ENCODE data around the gene ATXN1.

ATXN1 gene

GRCh38 chr6:16758163-16758975 lies 2.9 kb downstream of the ATXN1 start:
- H3K79me2 ChIP-seq (ENCODE audit: insufficient read depth, low read length), result no peaks in the 10 kb centered on the region
- H3K27me3 ChIP-seq (ENCODE audit: low read length), result no peaks in the 10 kb centered on the region
- H3F3A ChIP-seq (ENCODE audit: insufficient read depth), result 0 out of 2 replicates have a peak, but pooled peaks cover 8% of the 10 kb centered on the region
- H3K36me3 ChIP-seq (ENCODE audit: low read length), result no peaks in the 10 kb centered on the region
- TF ChIP-seq EZH2phosphoT487 (conservative IDR thresholded peaks at IDR 0.05; ENCODE audit: low read length), result no peak
- TF ChIP-seq CTCF (IDR thresholded peaks at IDR 0.05; ENCODE audit: insufficient read depth, low read length, poor library complexity, severe bottlenecking), result no peak
- no peak overlapping the region for H3K27ac ChIP-seq (ENCODE audit: low read depth, low read length)
- no peak overlapping the region for H2AFZ ChIP-seq (ENCODE audit: low read depth, low read length, severe bottlenecking)
- no peaks in the 10 kb centered on the region for H4K20me1 ChIP-seq (ENCODE audit: low read depth, low read length)
- no peak overlapping the region for H3K4me3 ChIP-seq (ENCODE audit: insufficient read depth, low read length, poor library complexity, severe bottlenecking)
- H3K9ac ChIP-seq (ENCODE audit: low read length), result no peak overlapping the region
- H3K9me3 ChIP-seq (ENCODE audit: insufficient read depth, low read length), result no peaks in the 10 kb centered on the region
- H3K4me2 ChIP-seq (ENCODE audit: low read depth, low read length, poor library complexity, severe bottlenecking), result no peak overlapping the region
- no peaks in the 10 kb centered on the region for H3K9me2 ChIP-seq (replicated peaks; ENCODE audit: insufficient read depth, low read length)

GRCh38 chr6:16757332-16757731 lies 3.9 kb downstream of the ATXN1 start:
- H3K36me3 ChIP-seq (ENCODE audit: low read length), result no peaks in the 10 kb centered on the region
- H3K4me2 ChIP-seq (ENCODE audit: low read depth, low read length, poor library complexity, severe bottlenecking), result no peak overlapping the region
- no peak overlapping the region for H3K27ac ChIP-seq (ENCODE audit: low read depth, low read length)
- no peak overlapping the region for H3K9ac ChIP-seq (ENCODE audit: low read length)
- no peaks in the 10 kb centered on the region for H4K20me1 ChIP-seq (ENCODE audit: low read depth, low read length)
- H3K4me3 ChIP-seq (ENCODE audit: insufficient read depth, low read length, poor library complexity, severe bottlenecking), result no peak overlapping the region
- no peaks in the 10 kb centered on the region for H3K9me2 ChIP-seq (replicated peaks; ENCODE audit: insufficient read depth, low read length)
- H3K9me3 ChIP-seq (ENCODE audit: insufficient read depth, low read length), result no peaks in the 10 kb centered on the region
- H2AFZ ChIP-seq (ENCODE audit: low read depth, low read length, severe bottlenecking), result no peak overlapping the region
- TF ChIP-seq CTCF (IDR thresholded peaks at IDR 0.05; ENCODE audit: insufficient read depth, low read length, poor library complexity, severe bottlenecking), result no peak
- TF ChIP-seq EZH2phosphoT487 (conservative IDR thresholded peaks at IDR 0.05; ENCODE audit: low read length), result no peak
- no peaks in the 10 kb centered on the region for H3K27me3 ChIP-seq (ENCODE audit: low read length)
- H3F3A ChIP-seq (ENCODE audit: insufficient read depth), result 0 out of 2 replicates have a peak, but pooled peaks cover 2% of the 10 kb centered on the region
- no peaks in the 10 kb centered on the region for H3K79me2 ChIP-seq (ENCODE audit: insufficient read depth, low read length)

- Histone ChIP-seq H3K27me3 (ENCODE audit: low read length) (no peaks in the 10 kb centered on the region), H3K27ac (ENCODE audit: low read depth, low read length) (no peak overlapping the region), H3K4me3 (ENCODE audit: insufficient read depth, low read length, poor library complexity, severe bottlenecking) (no peak overlapping the region), H4K20me1 (ENCODE audit: low read depth, low read length) (no peaks in the 10 kb centered on the region), H3K36me3 (ENCODE audit: low read length) (no peaks in the 10 kb centered on the region), H2AFZ (ENCODE audit: low read depth, low read length, severe bottlenecking) (no peak overlapping the region), H3K9me3 (ENCODE audit: insufficient read depth, low read length) (no peaks in the 10 kb centered on the region), H3K4me2 (ENCODE audit: low read depth, low read length, poor library complexity, severe bottlenecking) (no peak overlapping the region), H3F3A (ENCODE audit: insufficient read depth) (no peaks in the 10 kb centered on the region), H3K9ac (ENCODE audit: low read length) (no peak overlapping the region), H3K79me2 (ENCODE audit: insufficient read depth, low read length) (no peaks in the 10 kb centered on the region), H3K9me2 (replicated peaks; ENCODE audit: insufficient read depth, low read length) (no peaks in the 10 kb centered on the region)
- TF ChIP-seq CTCF (IDR thresholded peaks at IDR 0.05; ENCODE audit: insufficient read depth, low read length, poor library complexity, severe bottlenecking) (no peak), EZH2phosphoT487 (conservative IDR thresholded peaks at IDR 0.05; ENCODE audit: low read length) (no peak)
These were observed 4.5 kb downstream of the ATXN1 start for GRCh38 chr6:16756660-16757255.
